Stomach (tissue), 9 donors: ENCODE measurements around the gene SEPTIN2. TPM values are rescaled to one million over a fixed set of nuclear protein-coding genes. Genes with fewer than 3 reads are reported as not detected.

Experiments
- DNase-seq, 2 donors: peaks; one replicate each; pipeline versions ENCODE4 v3.0.0 to v3.0.0-alpha.2; 2013 to 2019
- H3K27ac ChIP-seq, 5 donors: fragments of 200-600 bp in 4 of 5; sonication (generic) in 4 of 5; one replicate each; pipeline ENCODE4 v1.5.1; 2013 to 2019; ENCODE audit warnings: mild to moderate bottlenecking in 1 of 5, moderate library complexity in 1 of 5
- H3K27me3 ChIP-seq, 3 donors: fragments of 200-600 bp; sonication (generic); one replicate each; pipeline ENCODE4 v1.5.1; 2017 to 2019; ENCODE audit warnings: mixed run types in 1 of 3
- H3K36me3 ChIP-seq, 4 donors: fragments of 200-600 bp; sonication (generic); 1 replicate in 3 of 4; 2 replicates in 1 of 4; pipeline ENCODE4 v1.5.1; 2016 to 2019
- H3K4me1 ChIP-seq, 4 donors: fragments of 200-600 bp; sonication (generic); one replicate each; pipeline ENCODE4 v1.5.1; 2016 to 2019
- H3K4me3 ChIP-seq, 4 donors: fragments of 200-600 bp; sonication (generic) in 3 of 4; one replicate each; pipeline ENCODE4 v1.5.1; 2016 to 2019; ENCODE audit warnings: mild to moderate bottlenecking in 1 of 4
- H3K9me3 ChIP-seq, 4 donors: fragments of 200-600 bp; sonication (generic); one replicate each; pipeline ENCODE4 v1.5.1; 2016 to 2019
- EP300 ChIP-seq: sonication (generic); formaldehyde crosslinking; IDR thresholded peaks from one replicate; pipeline ENCODE4 v1.6.1; 2017; ENCODE audit warnings: antibody characterized with exemption
- POLR2A ChIP-seq, 4 donors: fragments of 450-650 bp; IDR thresholded peaks; one replicate each; pipeline ENCODE4 v1.6.1; 2016; ENCODE audit warnings: antibody characterized with exemption in 4 of 4, control low read depth in 2 of 4, mild to moderate bottlenecking in 1 of 4, moderate library complexity in 1 of 4
- POLR2AphosphoS5 ChIP-seq, 3 donors: sonication (generic); formaldehyde crosslinking; IDR thresholded peaks; one replicate each; pipeline ENCODE4 v1.6.1; 2016; ENCODE audit warnings: antibody characterized with exemption in 3 of 3
- WGBS, 5 donors: extraction: QIAGEN DNeasy Blood & Tissue Kit in 3 of 5; methylation state at CpG; one replicate each; pipeline versions ENCODE4 v1.1.5 to v1.1.7; 2013 to 2018; 5-methylcytosine and 5-hydroxymethylcytosine counted together
- intact Hi-C: fragments of 100-400 bp; cut with DNase I; formaldehyde crosslinking; loops from one replicate; pipeline ENCODE4 v1.15.1; 2023; ENCODE audit warnings: low total_unique reads
- polyA plus RNA-seq, 3 donors: library from polyadenylated mRNA; stranded (reverse); fragments of 200-250 nt; gene quantifications; one replicate each; pipeline ENCODE4 v1.2.3, GENCODE V29; 2013
- total RNA-seq, 5 donors: library from RNA; depleted of rRNA; stranded (reverse); fragments of >200 nt; gene quantifications; one replicate each; pipeline versions ENCODE4 v1.1.0 to v1.2.3, GENCODE V29; 2014 to 2016
- TF ChIP-seq, protein P1 (sequence below), 7 experiments: fragments of 450-650 bp in 4 of 7; fragments of 200-600 bp in 3 of 7; sonication (generic) in 3 of 7; IDR thresholded peaks; one replicate each; pipeline ENCODE4 v1.5.1; 2016 to 2019; ENCODE audit warnings: antibody characterized with exemption in 7 of 7, control low read depth in 2 of 7, mild to moderate bottlenecking in 1 of 7
- donor health status: healthy with polysubstance abuse.
- donor health status: Bipolar disorder and iron deficiency.
- donor health status: healthy.

The SEPTIN2 gene
- total and polyA plus RNA-seq, 8 donors: 88.7 to 603 (median 208) TPM

- Histone ChIP-seq H3K4me1 (peaks cover 20 to 92% (median 46%) of the 10 kb centered on the region in 4 donors), H3K27ac (peak overlapping the region in 4 of 5 donors; percentile 17 to 51 (median 48)), H3K27me3 (no peaks in the 10 kb centered on the region), H3K4me3 (no peak overlapping the region), H3K9me3 (no peaks in the 10 kb centered on the region), H3K36me3 (peaks cover 0 to 4% (median 1%) of the 10 kb centered on the region in 4 donors)
- no peak for TF ChIP-seq POLR2A (IDR thresholded peaks at IDR 0.05)
- TF ChIP-seq EP300: no peak
- no peak for TF ChIP-seq POLR2AphosphoS5 (IDR thresholded peaks at IDR 0.05)
- TF ChIP-seq, protein P1, sequence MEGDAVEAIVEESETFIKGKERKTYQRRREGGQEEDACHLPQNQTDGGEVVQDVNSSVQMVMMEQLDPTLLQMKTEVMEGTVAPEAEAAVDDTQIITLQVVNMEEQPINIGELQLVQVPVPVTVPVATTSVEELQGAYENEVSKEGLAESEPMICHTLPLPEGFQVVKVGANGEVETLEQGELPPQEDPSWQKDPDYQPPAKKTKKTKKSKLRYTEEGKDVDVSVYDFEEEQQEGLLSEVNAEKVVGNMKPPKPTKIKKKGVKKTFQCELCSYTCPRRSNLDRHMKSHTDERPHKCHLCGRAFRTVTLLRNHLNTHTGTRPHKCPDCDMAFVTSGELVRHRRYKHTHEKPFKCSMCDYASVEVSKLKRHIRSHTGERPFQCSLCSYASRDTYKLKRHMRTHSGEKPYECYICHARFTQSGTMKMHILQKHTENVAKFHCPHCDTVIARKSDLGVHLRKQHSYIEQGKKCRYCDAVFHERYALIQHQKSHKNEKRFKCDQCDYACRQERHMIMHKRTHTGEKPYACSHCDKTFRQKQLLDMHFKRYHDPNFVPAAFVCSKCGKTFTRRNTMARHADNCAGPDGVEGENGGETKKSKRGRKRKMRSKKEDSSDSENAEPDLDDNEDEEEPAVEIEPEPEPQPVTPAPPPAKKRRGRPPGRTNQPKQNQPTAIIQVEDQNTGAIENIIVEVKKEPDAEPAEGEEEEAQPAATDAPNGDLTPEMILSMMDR (IDR thresholded peaks at IDR 0.05): no peak
- intact Hi-C loops: no loop called here
- 54 to 79% (median 63%) methylated on average over 18 of the region's 18 CpGs for WGBS, 5 donors
- DNase-seq: no peak
Measured at GRCh38 chr2:241308832-241309500, 6.8 kb upstream of the SEPTIN2 start.

DNA sequence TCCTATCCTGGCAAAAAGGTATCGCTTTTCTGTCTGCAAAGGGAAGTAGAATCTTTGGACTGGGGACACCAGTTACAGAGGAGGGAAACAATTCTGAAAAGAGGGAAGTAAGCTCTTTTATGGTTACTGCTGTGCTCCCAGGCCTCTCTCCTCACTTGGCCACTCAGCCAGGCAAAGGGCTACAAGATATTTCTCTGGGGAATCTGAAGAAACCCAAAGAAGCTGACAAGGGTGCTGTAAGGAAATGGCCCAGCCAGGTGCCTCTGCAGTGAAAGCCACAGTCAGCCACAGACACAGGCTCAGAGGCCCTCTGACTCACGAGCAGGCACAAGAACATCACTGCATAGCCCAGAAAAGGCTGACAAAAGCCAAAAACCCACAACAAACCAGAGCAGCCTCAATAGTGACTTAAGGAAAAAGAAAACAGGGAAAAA lies 6.0 kb upstream of the SEPTIN2 start:
- peak; percentile 37 to 38 for DNase-seq
- Histone ChIP-seq H3K4me3 (no peak overlapping the region), H3K4me1 (peaks cover 25 to 91% (median 47%) of the 10 kb centered on the region in 4 donors), H3K9me3 (no peaks in the 10 kb centered on the region), H3K27me3 (no peaks in the 10 kb centered on the region), H3K27ac (peak overlapping the region; percentile 17 to 51 (median 47)), H3K36me3 (peaks cover 0 to 4% (median 1%) of the 10 kb centered on the region in 4 donors)
- no peak for TF ChIP-seq EP300
- TF ChIP-seq, protein P1 (IDR thresholded peaks at IDR 0.05): no peak
- no peak for TF ChIP-seq POLR2A (IDR thresholded peaks at IDR 0.05)
- no peak for TF ChIP-seq POLR2AphosphoS5 (IDR thresholded peaks at IDR 0.05)
- WGBS, 5 donors: 30 to 71% (median 59%) methylated on average over 2 of the region's 2 CpGs
- intact Hi-C loops: no loop called here

DNA sequence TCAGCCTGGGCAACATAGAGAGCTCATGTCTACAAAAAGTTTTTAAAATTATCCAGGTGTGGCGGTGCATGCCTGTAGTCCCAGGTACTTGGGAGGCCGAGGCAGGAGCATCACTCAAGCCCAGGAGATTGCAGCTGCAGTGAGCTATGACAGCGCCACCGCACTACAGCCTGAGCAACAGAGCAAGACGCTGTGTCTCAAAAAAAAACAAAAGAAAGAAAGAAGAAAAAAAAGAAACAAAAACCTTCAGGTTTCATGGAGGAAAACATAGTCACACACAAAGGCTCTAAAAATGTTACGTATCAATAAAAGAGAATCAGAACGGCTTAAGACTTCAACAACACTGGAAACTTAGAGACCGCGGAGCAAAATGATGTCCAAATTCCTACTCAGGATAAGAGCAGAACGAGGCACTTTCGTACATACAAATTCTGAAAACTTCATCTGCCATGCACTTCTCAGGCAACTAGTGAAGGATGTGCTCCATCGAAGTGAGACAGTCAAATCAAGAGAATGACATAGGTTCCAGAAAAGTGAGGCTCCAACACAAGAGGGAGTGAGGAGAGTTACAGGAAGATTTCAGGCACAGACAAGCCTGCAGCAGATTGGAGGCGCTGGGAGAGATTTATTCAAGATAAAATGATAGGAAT lies 4.7 kb upstream of the SEPTIN2 start:
- peak overlapping the region in 1 of 5 donors; percentile 51 for H3K27ac ChIP-seq
- 88 to 91% (median 89%) methylated on average over 13 of the region's 13 CpGs for WGBS, 5 donors
- intact Hi-C loops: no loop called here
- H3K4me3 ChIP-seq: no peak overlapping the region
- H3K4me1 ChIP-seq: peaks cover 25 to 81% (median 42%) of the 10 kb centered on the region in 4 donors
- TF ChIP-seq POLR2A (IDR thresholded peaks at IDR 0.05): no peak
- TF ChIP-seq, protein P1 (IDR thresholded peaks at IDR 0.05): no peak
- TF ChIP-seq POLR2AphosphoS5 (IDR thresholded peaks at IDR 0.05): no peak
- TF ChIP-seq EP300: no peak
- no peaks in the 10 kb centered on the region for H3K27me3 ChIP-seq
- H3K9me3 ChIP-seq: no peaks in the 10 kb centered on the region
- H3K36me3 ChIP-seq: peaks cover 0 to 4% (median 1%) of the 10 kb centered on the region in 4 donors
- DNase-seq: no peak

DNA sequence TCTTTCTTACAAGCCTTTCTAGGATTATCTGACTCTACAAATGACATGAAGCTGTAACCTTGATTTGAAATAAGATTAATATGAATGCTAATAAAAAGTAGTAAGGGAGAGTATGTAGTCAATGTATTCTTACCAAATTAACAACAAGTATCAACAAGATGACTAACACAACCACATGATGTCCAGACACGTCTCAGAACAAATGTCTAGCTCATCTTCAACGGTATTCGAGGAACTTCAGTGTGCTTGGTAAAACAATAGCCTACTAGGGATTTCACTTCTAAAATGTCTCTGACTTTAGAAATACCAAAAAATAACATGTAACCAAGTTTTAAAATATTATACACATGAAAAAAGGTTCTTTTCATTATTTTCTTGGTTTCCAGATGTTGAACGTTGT lies 3.6 kb upstream of the SEPTIN2 start:
- Histone ChIP-seq H3K27me3 (no peaks in the 10 kb centered on the region), H3K4me1 (peaks cover 30 to 79% (median 48%) of the 10 kb centered on the region in 4 donors), H3K9me3 (no peaks in the 10 kb centered on the region), H3K4me3 (no peak overlapping the region), H3K36me3 (peaks cover 0 to 4% (median 1%) of the 10 kb centered on the region in 4 donors), H3K27ac (no peak overlapping the region)
- 60 to 77% (median 73%) methylated on average over 4 of the region's 4 CpGs for WGBS, 5 donors
- no peak for TF ChIP-seq POLR2AphosphoS5 (IDR thresholded peaks at IDR 0.05)
- intact Hi-C loops: no loop called here
- no peak for DNase-seq
